Measurements from ENCODE around the gene FMN2.

GRCh38 chr1:240068961-240069360 is 22.7 kb upstream of the FMN2 start:
- TF ChIP-seq POLR2A (IDR thresholded peaks at IDR 0.05) (no peak), CTCF (IDR thresholded peaks at IDR 0.05) (no peak)
